Endometrial microvascular endothelial cells (primary cell): ENCODE results near the gene BANK1. TPM values are rescaled to one million over a fixed set of nuclear protein-coding genes. Genes with fewer than 3 reads are reported as not detected.

Source experiments
- in situ Hi-C: cut with HindIII; loops from 2 replicates; pipeline ENCODE4 v1.10.0; 2017; ENCODE audit warnings: low sequenced_read_pairs, low pct_unique_long_range_greater_than_20kb; ENCODE audit errors: inconsistent ontology term
- total RNA-seq: library from RNA; depleted of rRNA; stranded (reverse); fragments of >200 nt; gene quantifications from one replicate; pipeline ENCODE4 v1.2.3, GENCODE V29; 2015; ENCODE audit errors: inconsistent ontology term

BANK1 gene
- under 0.01 TPM for total RNA-seq

DNA sequence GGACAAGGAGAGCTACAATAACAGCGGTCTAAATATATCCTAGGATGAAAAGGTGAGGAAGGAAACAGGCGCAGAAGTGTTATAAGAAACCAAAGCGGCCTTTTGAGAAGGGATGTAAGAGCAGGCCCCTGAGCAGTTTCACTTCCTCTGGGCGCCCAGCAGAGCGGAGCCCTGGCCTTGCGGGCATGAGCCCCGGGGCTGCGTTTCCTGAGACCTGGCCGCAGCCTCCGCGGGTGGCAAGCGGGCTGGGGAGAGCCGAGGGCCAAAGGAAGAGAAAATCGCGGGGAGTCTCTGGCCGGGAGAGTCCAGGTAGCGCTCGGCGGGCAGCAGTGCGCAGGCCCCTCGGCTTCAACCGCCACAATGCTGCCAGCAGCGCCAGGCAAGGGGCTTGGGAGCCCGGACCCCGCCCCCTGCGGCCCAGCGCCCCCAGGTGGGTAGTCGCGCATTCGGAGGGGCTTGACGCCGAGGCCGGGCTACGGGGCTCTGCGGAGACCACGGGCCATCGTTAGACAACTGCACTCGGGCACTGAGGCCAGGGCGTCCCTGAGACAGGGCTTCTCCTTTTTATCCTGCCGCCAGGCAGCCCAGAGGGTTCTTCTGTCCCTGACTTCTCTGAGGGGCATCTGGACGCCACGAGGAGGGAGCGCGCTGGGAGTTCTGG, at the start of gene BANK1:
Gene BANK1, plus strand, starts transcription at position 210 of the 661 bp plus-strand sequence. Its CDS starts 151 bp downstream, at position 361.
- in situ Hi-C loops: no loop called here

- in situ Hi-C loops: no loop called here
Observed at GRCh38 chr4:101753721-101754120, 36.8 kb upstream of the BANK1 start.

- in situ Hi-C loops: no loop called here
Observed at GRCh38 chr4:101756181-101756580, 34.3 kb upstream of the BANK1 start.

DNA sequence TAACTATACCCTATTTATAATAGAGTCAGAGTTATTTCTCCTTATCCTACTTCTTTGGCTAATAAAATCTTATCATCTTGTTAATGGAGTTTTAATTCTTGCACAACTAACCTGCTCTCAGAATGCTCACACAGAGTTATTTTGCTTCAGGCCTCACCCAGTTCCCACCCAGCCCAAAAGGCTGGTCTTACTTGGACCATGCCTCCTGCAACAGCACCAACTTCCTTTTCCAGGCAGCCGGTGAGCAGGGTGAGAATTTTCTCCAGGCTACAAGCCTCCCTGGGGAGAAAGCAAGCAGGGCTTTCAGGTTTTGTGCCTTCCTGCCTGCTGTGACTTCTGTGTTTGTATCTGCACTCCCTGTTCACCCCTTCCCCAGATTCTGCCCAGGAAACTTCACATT, 29.1 kb upstream of the BANK1 start:
- in situ Hi-C loops: no loop called here

GRCh38 chr4:101762025-101762424, 28.5 kb upstream of the BANK1 start:
- in situ Hi-C loops: no loop called here

- in situ Hi-C loops: no loop called here
Observed at GRCh38 chr4:101762534-101762933, 28.0 kb upstream of the BANK1 start.

GRCh38 chr4:101763576-101763975, 27.0 kb upstream of the BANK1 start:
- in situ Hi-C loops: no loop called here

DNA sequence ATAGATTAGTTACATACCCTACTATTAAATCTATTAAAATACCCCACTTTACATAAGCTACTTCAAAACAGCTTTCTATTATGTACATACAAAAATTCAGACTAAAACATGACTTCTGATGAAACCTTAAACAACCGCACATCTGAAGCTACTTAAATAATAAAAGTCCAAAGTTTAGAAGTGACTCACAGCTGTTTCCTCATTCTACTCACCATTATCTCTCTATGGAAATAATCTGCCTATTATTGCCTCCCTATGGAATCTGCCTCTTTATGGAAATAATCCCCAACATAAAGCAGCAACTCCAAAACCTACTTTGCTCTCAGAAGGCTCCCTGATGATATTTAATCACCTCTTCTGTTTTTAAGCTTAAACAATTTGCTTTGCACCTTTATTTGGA, 15.7 kb upstream of the BANK1 start:
- in situ Hi-C loops: no loop called here

DNA sequence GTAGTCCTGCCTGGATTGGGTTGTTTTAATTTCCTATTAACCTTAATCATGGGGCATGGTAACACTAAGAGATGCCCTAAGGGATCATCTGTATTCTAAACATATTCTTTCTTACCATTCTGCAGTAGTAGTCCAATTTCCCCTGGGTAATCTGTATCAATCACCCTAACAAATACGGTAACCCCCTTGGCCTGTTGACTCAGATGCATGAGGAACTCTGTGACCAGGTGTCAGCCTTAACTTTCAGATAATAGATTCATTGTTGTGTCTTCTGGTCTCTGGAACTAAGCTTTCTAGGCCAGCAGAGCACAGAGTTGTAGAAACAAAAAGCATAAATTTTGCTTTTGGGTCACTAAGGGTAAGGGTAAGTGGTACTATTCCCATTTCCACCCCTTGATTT, 13.1 kb upstream of the BANK1 start:
- in situ Hi-C loops: no loop called here

DNA sequence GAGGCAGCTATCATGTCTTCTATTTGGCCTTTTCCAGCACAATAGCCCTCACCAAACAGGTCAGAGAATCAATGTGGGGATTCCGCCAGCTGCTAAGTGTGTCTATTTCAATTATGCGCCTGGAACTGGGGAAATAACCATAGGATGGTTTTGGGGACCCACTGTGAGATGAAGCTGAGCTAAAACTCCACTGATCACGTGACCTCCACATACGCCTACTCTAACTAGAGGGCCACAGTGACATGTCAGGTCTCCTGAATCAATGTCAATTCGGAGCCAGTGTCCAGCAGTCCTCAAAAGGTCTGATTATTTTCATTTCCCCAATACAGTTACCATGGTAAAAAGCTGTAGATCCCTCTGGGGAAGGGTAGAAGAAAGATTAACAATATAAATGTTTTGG, 10.2 kb upstream of the BANK1 start:
- in situ Hi-C loops: no loop called here

GRCh38 chr4:101782546-101782945, 8.0 kb upstream of the BANK1 start:
- in situ Hi-C loops: no loop called here

DNA sequence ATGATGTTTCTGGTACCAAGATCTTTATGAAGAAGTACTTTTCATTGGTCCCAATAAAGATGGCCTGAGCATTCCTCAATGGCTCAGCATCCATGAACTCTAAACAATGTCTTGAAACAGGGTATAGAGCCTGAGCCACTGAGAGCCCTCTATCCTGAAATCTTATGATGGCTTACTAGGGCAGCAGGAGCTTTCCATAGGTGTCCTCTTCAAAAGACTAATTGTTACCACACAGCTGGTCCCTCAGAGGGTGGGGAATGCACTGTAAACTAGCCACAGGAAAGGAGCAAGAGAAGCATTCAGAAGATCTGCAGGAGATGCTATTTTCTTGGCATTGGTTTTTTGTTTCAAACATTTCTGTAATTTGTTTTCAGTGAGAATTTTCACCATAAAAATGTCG, 5.6 kb upstream of the BANK1 start:
- in situ Hi-C loops: no loop called here

GRCh38 chr4:101785486-101785885, 5.0 kb upstream of the BANK1 start:
- in situ Hi-C loops: no loop called here

GRCh38 chr4:101787701-101788316, 2.7 kb upstream of the BANK1 start:
- in situ Hi-C loops: no loop called here

DNA sequence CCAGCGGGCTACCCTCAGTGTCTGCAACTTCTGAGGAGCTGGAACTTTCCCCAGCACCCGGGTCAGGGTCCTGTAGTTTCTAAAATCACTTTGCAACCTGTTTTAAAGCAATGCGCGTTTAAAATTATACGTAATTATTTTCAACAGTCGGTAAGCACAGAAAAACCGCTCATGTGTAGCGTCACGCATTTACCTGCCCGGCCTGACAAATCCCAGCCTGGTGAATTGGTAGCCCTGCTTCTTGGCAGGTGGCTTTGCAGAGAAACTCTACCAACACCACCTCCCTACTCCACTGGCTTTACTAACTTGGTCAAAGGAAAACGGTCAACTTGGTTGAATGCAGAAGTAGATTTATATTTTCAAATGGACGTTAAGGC, 640 bp downstream of the BANK1 start:
- in situ Hi-C loops: no loop called here

DNA sequence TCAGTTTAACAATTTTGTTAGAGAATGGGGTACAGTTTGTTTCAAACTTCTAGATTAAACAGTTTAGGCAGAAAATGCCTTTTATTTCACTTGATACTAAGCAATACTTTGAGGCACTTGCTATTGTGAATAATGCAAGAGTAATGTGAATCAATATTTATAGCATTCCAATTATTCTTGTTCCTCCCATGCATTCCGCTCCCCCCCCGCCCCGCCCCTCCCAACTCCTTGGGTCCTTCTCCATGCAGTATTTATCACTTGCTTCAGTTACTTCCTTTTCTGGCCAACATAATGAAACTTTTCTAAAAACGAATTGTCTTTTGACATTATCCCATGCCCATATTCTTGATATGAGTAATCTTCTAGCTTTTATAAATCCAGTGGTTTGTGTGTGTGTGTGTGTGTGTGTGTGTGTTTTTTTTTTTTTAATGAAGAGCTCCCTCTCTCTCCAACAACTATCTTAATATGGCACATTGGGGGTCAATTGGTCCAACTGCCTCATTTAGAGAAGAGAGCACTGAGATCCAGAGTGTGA, 1.6 kb downstream of the BANK1 start:
- in situ Hi-C loops: no loop called here

GRCh38 chr4:101793397-101793796, 2.9 kb downstream of the BANK1 start:
- in situ Hi-C loops: no loop called here

DNA sequence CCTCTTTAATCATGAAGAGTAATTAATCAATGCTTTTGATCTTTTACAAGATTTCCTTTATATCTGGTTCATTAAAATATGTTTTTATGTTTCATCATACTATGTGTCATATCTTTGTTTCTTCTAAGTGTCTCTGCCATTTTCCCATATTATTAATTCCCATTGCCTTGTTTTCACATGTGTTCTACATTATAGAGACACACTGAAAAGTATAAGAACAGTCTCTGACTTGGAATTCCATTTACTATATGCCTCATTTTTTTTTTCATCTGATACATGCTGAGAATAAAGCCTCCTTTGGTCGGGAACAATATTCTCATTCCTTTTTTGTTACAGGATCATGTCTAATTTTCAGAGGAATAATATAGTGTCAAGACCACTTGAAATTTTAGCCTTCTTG, 4.3 kb downstream of the BANK1 start:
- in situ Hi-C loops: no loop called here

DNA sequence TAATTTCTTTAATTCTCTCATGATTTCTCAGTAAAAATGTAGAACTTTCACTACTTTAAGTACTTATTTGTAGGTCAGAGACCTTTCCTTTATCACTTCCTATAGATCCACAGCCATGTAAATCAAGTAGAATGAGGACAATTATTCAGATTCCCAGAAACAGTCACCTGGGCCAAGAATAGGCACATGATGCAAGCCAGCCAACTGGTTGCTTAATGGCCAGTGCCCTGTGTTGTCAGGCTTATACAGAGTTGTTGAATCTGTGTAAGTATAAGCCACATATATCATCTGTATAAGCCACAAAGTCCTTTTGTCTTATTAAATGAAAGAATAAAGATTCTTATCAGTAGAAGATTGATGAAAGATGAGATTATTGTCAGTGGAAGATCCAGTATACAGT, 5.2 kb downstream of the BANK1 start:
- in situ Hi-C loops: no loop called here

DNA sequence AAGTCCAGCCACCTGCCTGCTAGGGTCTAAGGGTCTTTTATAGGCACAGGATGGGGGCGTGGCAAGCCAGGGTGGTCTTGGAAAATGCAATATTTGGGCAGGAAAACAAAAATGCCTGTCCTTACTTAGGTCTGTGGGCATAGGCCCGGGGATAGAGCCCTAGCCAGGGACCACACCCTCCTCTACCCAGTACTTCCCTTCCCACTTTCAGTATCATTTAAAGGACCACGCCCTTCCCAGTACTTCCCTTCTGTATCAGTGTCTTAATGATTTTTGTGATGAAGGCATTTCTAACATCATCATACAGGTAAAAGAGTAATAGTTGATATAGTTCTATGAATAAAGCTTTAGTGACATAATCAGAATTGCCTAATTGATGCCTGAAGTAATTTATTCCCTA, 11.4 kb downstream of the BANK1 start:
- in situ Hi-C loops: no loop called here

GRCh38 chr4:101806914-101807313, 16.4 kb downstream of the BANK1 start:
- in situ Hi-C loops: no loop called here
